Activated naive CD4-positive, alpha-beta T cell (primary cell): ENCODE measurements around the gene LRRC47.
"Not testable (repeated sequence)": the region's sequence is repeated elsewhere in the genome, so short reads cannot be mapped to it uniquely, and the experiment has no call there.

ENCODE experiments used
- DNase-seq, 4 experiments: peaks; one replicate each; lab custom pipeline; 2025; lab: John Stamatoyannopoulos, UW

LRRC47 gene

GRCh38 chr1:3772027-3772714 lies 24.1 kb downstream of the LRRC47 start:
- DNase-seq, result peak; percentile 54 to 86 (median 80)

- no peak for DNase-seq
These were observed 24.9 kb downstream of the LRRC47 start for GRCh38 chr1:3771108-3772026.

GRCh38 chr1:3770047-3770765 lies 26.1 kb downstream of the LRRC47 start:
- no peak for DNase-seq

GRCh38 chr1:3768811-3769390 lies 27.4 kb downstream of the LRRC47 start:
- no peak for DNase-seq

GRCh38 chr1:3767328-3767925 lies 28.9 kb downstream of the LRRC47 start:
- no peak for DNase-seq

GRCh38 chr1:3763351-3764125 lies 32.8 kb downstream of the LRRC47 start:
- DNase-seq, result no peak

- DNase-seq, result no peak
These were observed 33.4 kb downstream of the LRRC47 start for GRCh38 chr1:3762873-3763228.

- no peak for DNase-seq
These were observed 34.0 kb downstream of the LRRC47 start for GRCh38 chr1:3762151-3762872.

GRCh38 chr1:3761296-3762010 lies 34.8 kb downstream of the LRRC47 start:
- no peak for DNase-seq

- no peak for DNase-seq
These were observed 36.5 kb downstream of the LRRC47 start for GRCh38 chr1:3759796-3760195.

- no peak for DNase-seq
These were observed 37.1 kb downstream of the LRRC47 start for GRCh38 chr1:3759164-3759563.

- DNase-seq, result no peak
These were observed 39.9 kb downstream of the LRRC47 start for GRCh38 chr1:3756394-3756793.

GRCh38 chr1:3753656-3754454 lies 42.4 kb downstream of the LRRC47 start:
- no peak for DNase-seq

- no peak for DNase-seq
These were observed 43.8 kb downstream of the LRRC47 start, which contains the start of gene CCDC27 for GRCh38 chr1:3752400-3752945. Gene CCDC27, plus strand, starts transcription at chr1:3752450. Its CDS starts 32 bp downstream, at chr1:3752482.

- DNase-seq, result no peak
These were observed 45.6 kb downstream of the LRRC47 start for GRCh38 chr1:3750741-3751140.

GRCh38 chr1:3749512-3749911 lies 46.8 kb downstream of the LRRC47 start:
- DNase-seq, result no peak

GRCh38 chr1:3748316-3748900 lies 47.9 kb downstream of the LRRC47 start:
- DNase-seq, result not testable (repeated sequence)

GRCh38 chr1:3747903-3748302 lies 48.4 kb downstream of the LRRC47 start:
- DNase-seq, result no peak
